Epithelial cell of proximal tubule (primary cell): ENCODE data around the gene TFDP1. TPM values are rescaled to one million over a fixed set of nuclear protein-coding genes. Genes with fewer than 3 reads are reported as not detected.

Experiments used
- DNase-seq: peaks from one replicate; pipeline ENCODE4 v3.0.0-alpha.2; 2011; ENCODE audit warnings: low read depth
- H3K4me3 ChIP-seq: 2 replicates; pipeline ENCODE4 v1.5.1; 2011; ENCODE audit warnings: low read depth, mild to moderate bottlenecking, low read length
- CTCF ChIP-seq: conservative IDR thresholded peaks from 2 replicates; pipeline ENCODE4 v1.5.1; 2012; ENCODE audit warnings: low read depth, mild to moderate bottlenecking, low read length
- total RNA-seq: library from RNA; depleted of rRNA; stranded (reverse); fragments of >200 nt; gene quantifications from 2 replicates; pipeline ENCODE4 v1.2.3, GENCODE V29; 2015

Gene TFDP1
- total RNA-seq, 1 donor from 2014 or later = 105 TPM

DNA sequence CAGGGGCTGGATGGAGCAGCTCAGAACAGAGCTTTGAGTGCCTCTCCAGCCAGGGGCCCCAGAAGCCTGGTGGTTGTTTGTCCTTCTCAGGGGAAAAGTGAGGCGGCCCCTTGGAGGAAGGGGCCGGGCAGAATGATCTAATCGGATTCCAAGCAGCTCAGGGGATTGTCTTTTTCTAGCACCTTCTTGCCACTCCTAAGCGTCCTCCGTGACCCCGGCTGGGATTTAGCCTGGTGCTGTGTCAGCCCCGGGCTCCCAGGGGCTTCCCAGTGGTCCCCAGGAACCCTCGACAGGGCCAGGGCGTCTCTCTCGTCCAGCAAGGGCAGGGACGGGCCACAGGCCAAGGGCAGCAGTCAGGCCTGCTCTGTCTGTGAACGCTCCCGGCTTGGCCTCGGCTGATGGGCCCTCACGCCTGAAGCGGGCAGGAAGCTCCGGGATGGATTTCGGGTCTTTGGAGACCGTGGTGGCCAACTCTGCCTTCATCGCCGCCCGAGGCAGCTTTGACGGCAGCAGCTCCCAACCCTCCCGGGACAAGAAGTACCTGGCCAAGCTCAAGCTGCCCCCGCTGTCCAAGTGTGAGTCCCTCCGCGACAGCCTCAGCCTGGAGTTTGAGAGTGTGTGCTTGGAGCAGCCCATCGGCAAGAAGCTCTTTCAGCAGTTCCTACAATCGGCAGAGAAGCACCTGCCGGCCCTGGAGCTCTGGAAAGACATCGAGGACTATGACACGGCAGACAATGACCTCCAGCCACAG, 82.6 kb downstream of the TFDP1 start, which contains the start of gene GRK1:
Gene GRK1, plus strand, starts transcription at position 269 of the 751 bp plus-strand sequence. Its CDS starts 168 bp downstream, at position 437.
- no peak for TF ChIP-seq CTCF
- no peak within 1 kb of the TSS for H3K4me3 ChIP-seq
- no peak for DNase-seq

- TF ChIP-seq CTCF = no peak
- DNase-seq = no peak
- no peak overlapping the region for H3K4me3 ChIP-seq
Measured at GRCh38 chr13:113667771-113668490, 83.4 kb downstream of the TFDP1 start.

DNA sequence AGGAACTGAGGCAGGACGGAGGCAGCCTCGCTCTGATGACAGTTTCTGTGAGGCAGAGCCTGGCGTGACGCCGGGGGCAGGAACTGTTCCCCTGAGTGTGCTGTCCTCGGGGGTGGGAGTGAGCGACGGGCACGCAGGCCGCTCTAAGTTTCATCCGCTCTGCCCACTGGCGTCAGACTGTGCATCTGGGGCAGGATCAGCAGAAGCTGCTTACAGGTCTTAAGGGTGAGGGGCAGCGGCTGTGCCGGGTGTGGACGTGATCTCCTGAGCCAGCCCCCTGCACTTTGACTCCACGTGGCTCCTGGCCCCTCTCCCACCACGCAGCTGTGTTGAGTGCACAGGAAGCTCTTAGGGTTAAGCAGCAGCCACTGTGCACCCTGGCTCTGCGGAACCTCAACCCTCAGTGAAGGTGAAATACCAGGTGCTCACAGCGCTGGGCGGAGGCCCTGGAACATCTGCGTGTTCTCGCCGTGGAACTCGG, 84.0 kb downstream of the TFDP1 start:
- H3K4me3 ChIP-seq = no peak overlapping the region
- TF ChIP-seq CTCF = no peak
- no peak for DNase-seq

- TF ChIP-seq CTCF = no peak
- DNase-seq = no peak
- no peak overlapping the region for H3K4me3 ChIP-seq
Measured at GRCh38 chr13:113669231-113669754, 84.7 kb downstream of the TFDP1 start.

DNA sequence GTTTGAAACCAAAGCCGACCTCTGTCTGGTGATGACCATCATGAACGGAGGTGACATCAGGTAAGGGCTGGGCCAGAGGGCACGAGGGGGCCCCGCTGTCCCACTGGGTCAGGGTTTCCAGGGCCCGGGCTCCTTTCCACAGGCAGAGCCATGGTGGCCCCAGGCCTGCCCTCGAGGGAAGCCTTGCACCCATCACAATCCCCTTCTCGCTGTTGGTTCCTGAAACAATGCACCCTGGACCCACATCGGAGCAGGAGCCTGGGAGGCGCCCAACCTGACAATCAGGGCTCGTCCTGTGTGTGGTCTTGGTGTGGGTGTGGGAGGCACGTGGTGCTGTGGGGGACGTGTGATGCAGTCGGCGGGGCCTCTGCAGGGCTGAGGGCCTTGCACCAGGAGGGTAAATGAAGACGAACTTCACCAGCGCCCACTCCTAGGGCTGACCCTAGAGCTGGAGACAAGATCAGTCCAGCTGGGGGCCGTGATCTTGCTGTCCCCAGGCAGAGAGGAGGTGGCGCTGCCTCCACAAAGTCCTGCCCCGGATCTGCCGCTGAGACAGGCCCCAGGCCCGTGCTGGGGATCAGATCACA, 85.3 kb downstream of the TFDP1 start:
- no peak for TF ChIP-seq CTCF
- no peak for DNase-seq
- H3K4me3 ChIP-seq = no peak overlapping the region

DNA sequence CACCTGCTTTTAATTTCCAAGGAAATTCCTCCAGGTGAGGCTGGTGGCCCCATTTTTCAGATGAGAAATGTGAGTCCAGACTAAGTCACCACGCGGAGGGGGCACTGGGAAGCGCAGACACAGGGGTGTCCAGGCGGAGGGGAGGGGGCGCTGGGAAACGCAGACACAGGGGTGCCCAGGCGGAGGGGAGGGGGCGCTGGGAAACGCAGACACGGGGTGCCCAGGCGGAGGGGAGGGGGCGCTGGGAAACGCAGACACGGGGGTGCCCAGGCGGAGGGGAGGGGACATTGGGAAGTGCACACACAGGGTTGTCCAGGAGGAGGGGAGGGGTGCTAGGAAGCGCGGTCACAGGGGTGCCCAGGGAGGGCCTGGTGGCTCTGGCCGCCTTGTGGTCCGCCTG, 86.0 kb downstream of the TFDP1 start:
- no peak for TF ChIP-seq CTCF
- no peak for DNase-seq

More for the DNA sequence above, 86.0 kb downstream of the TFDP1 start:
- no peak overlapping the region for H3K4me3 ChIP-seq
